AG04449 (cell line): Measurements from ENCODE around the gene PVALEF.
A peak's percentile ranks its signal among the peaks of the same experiment; 100 is the strongest.

ENCODE experiments used
- CTCF ChIA-PET: fragments of 350-600 bp; formaldehyde crosslinking; extraction: SDS; loops from one replicate; lab custom pipeline; 2021; ENCODE audit warnings: antibody characterized with exemption; lab: Yijun Ruan, JAX
- POLR2A ChIA-PET: fragments of 400-600, 350-600 bp; formaldehyde crosslinking; extraction: SDS; loops from one replicate; lab custom pipeline; 2020; ENCODE audit warnings: antibody characterized with exemption, inconsistent platforms; lab: Yijun Ruan, JAX
- DNase-seq: peaks from one replicate; pipeline ENCODE4 v3.0.0-alpha.2; 2010; ENCODE audit warnings: low read depth, low spot score
- H3K4me3 ChIP-seq: 2 replicates; pipeline ENCODE4 v1.5.1; 2011; ENCODE audit warnings: low read depth, mild to moderate bottlenecking, control low read depth, low read length
- TF ChIP-seq, protein P1 (sequence below): IDR thresholded peaks from one replicate; pipeline ENCODE4 v1.5.1; 2011; ENCODE audit warnings: mild to moderate bottlenecking, moderate library complexity, low read length, control low read depth, inconsistent platforms; ENCODE audit not compliant: insufficient read depth; ENCODE audit errors: missing control alignments

PVALEF gene

DNA sequence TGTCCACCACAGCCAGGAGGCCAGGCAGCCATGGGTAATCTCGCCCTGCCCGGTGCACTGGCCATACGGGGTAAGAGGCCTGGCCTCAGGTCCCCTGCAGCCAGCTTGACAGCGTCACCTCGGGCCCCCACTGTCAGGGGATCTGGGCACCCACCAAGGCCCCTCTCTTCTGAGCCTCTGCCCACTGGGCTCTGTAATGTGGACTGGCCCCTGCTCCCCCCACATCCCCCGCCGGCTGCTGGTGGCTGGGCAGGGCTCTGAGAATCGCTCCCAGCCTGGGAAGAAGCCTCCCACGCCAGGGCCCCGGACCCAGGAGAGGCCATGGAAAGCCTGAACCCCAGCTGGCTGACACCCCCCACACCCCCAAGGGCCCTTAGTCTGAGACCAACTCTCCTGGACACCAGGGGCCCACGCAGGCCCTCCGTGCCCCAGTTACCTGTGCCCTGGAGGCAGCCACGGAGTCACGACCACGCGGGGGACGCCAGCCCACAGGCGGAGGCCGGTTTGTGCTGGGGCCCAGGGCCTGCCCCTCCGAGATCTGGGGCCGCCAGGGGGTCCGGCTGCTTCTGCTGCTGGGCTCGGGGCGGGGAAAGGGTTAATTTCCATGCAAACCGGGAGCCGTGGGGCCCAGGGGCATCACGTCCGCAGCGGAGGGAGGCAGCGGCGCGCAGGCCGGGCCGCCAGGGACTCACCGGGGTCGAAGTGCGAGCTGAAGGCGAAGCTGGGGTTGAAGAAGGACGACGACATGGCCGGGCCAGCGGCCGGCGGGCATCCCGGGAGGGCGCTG, at the start of gene PVALEF:
Gene PVALEF (plus strand): TSS at position 262 of the 787 bp plus-strand sequence. CDS start 15,720 bp downstream, outside the sequence.
- peak within 1 kb of the TSS; percentile 6; the same call in 1 of the 2 replicates for H3K4me3 ChIP-seq
- ChIA-PET CTCF (no interaction called here), POLR2A (interaction anchor here (1.0 kb wide), 1 partner anchor 17 kb away, joined by 3 read pairs; no protein-coding TSS in a partner anchor)

DNA sequence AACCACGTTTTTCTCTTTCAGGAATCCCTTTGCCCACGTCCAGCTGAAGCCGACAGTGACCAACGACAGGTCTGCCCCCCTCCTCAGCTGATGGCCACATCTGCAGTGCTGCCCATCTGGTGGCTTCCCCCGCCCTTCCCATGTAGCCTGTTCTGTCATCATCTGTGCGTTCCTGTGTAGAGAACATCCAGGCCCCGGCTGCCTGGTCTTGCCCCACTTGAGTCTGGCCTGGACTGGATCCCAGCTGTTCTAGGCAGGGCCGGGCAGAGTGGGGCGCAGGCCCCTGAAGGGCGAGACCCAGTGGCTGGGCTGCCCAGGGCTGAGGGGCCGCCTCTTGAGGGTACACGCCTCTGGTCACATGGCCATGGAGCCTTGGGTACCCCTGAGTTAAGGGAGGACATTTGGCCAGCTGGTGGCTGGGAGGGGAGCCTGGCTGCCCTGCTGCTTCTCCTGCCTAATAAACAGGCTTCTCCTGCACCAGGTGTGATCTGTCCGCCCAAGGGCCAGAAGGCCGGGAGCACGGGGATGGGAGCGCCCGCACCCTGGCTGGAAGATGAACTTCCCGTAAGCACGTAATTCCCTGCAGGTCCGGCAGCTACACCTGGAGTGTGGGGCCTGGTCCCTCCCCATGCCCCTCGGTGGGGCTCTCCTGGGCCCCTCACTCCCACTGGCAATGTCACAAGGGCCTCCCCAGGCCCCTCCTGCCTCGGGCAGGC, 49.4 kb upstream of the PVALEF start:
- CTCF ChIA-PET = interaction anchor here (1.5 to 6.2 kb wide), 3 partner anchors 13 to 93 kb away, joined by 3 to 60 read pairs (median 50); no protein-coding TSS in a partner anchor
- H3K4me3 ChIP-seq = no peak overlapping the region
- TF ChIP-seq, protein P1, sequence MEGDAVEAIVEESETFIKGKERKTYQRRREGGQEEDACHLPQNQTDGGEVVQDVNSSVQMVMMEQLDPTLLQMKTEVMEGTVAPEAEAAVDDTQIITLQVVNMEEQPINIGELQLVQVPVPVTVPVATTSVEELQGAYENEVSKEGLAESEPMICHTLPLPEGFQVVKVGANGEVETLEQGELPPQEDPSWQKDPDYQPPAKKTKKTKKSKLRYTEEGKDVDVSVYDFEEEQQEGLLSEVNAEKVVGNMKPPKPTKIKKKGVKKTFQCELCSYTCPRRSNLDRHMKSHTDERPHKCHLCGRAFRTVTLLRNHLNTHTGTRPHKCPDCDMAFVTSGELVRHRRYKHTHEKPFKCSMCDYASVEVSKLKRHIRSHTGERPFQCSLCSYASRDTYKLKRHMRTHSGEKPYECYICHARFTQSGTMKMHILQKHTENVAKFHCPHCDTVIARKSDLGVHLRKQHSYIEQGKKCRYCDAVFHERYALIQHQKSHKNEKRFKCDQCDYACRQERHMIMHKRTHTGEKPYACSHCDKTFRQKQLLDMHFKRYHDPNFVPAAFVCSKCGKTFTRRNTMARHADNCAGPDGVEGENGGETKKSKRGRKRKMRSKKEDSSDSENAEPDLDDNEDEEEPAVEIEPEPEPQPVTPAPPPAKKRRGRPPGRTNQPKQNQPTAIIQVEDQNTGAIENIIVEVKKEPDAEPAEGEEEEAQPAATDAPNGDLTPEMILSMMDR = no peak
- POLR2A ChIA-PET = no interaction called here
- no peak for DNase-seq

More for the DNA sequence above, at the start of gene PVALEF:
- TF ChIP-seq, protein P1 = no peak
- no peak for DNase-seq

DNA sequence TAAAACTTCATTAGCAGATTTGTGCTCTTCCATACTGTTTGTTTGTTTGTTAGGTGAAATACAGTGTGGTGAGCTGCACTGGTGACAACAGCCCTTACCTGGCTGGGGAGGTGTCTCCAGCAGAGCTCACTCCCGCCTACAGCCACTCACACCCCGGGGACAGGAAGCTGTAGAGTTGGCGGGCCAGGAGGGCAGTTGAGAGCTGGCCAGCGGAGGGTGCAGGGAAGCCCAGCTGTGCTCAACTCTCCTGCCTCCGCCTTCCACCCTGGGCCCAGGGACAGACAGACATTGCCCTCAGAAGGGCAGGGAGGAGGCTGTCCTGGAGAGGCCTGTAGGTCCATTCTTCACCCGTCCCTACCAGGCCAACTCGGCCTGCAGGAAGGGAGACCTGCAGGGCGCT, 48.6 kb upstream of the PVALEF start:
- H3K4me3 ChIP-seq = no peak overlapping the region
- TF ChIP-seq, protein P1 = no peak
- POLR2A ChIA-PET = no interaction called here
- no peak for DNase-seq
- CTCF ChIA-PET = interaction anchor here (0.9 to 6.2 kb wide), 7 partner anchors 9 to 132 kb away, joined by 3 to 60 read pairs (median 3); no protein-coding TSS in a partner anchor

DNA sequence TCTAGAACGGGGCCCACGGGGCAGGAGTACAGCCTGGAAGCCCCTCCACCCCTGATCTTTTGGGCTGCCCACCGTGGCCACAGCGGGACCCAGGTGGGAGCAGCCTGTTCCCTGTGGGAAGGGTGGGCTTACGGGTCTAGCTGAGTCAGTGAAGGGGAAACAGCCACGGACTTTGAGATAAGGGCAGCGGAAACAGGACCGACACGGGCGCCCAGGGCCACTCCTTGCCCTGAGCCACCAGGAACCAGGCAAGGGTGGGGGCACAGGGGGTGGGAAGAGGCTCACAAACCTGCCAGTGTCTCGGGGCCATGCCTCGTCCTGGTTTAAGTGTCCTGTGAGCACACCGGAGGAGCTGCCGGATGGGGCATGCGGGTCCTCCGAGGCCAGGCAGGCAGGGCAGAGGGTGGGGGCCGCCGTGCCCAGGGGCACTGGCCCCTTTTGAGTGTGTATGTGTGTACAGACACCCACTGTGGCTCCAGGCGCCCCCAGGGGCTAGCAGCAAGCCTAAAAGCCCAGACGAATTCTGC, 47.6 kb upstream of the PVALEF start:
- DNase-seq = no peak
- ChIA-PET CTCF (interaction anchor here (1.0 to 6.2 kb wide), 4 partner anchors 12 to 133 kb away, joined by 3 to 60 read pairs (median 27); no protein-coding TSS in a partner anchor), POLR2A (no interaction called here)
- TF ChIP-seq, protein P1 = no peak
- H3K4me3 ChIP-seq = no peak overlapping the region

DNA sequence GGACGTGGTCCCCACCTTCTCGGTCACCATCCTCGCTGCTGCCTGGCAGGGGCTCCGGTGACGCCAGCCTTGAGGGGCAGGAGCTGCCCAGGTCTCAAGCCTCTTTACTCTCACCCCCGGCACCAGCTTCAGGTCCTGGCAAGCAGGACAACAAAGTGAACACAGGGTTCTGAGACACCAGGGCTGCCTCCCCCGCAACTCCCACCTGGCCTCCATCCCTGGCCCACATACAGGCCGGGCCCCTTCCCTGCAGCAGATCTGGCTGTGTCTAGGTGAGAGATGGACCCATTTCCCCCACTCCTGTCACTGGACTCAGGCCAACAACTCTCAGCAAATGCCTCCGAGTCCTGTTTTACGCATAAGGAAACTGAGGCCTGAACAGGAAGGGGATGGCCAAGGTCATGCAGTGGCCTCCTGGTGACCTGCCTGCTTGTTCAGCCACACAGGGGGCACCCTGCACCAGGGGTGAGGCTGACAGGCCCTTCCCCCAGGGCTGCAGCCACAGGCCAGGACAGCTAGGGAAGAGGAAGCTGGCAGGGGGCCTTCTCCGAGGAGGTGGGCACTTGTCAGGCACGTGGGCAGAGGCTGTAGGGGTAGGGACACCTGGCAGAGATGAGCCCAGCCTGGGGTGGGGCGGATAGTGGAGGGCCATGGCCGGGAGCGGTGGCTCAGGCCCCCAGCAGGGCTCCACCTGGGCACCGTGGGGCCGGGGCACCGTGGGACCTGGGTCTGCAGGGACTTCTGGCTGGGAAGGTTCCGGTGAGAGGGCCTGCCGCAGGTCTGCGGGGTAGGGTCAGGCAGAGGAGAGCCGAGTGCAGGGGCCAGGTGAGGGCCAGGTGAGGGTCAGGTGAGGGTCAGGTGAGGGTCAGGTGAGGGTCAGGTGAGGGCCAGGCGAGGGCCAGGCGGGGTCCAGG, 46.7 kb upstream of the PVALEF start:
- CTCF ChIA-PET = interaction anchor here (5.8 kb wide), 1 partner anchor 20 kb away, joined by 50 read pairs; no protein-coding TSS in a partner anchor
- POLR2A ChIA-PET = no interaction called here
- H3K4me3 ChIP-seq = peak overlapping the region; percentile 65
- TF ChIP-seq, protein P1 = no peak
- DNase-seq = no peak
